M059J (cell line): ENCODE measurements around the gene MRI1. TPM values are rescaled to one million over a fixed set of nuclear protein-coding genes. Genes with fewer than 3 reads are reported as not detected.

Experiments used
- total RNA-seq: library from RNA; depleted of rRNA; stranded (reverse); fragments of >200 nt; shearing (Covaris generic); gene quantifications from 2 replicates; pipeline ENCODE4 v1.2.3, GENCODE V29; 2014; rRNA removed

Gene MRI1
- total RNA-seq, 1 experiment from 2014 or later: 71.3 TPM

Other genes starting within 250 kb of the MRI1 start
- 213 and 349 TPM in 2 replicates for gene C19orf53, start 9.9 kb downstream of the MRI1 start, total RNA-seq
- 3.6 and 12.2 TPM in 2 replicates for gene ZSWIM4, start 30.9 kb downstream of the MRI1 start, total RNA-seq
- gene NANOS3, start 112.6 kb downstream of the MRI1 start, total RNA-seq: not detected in 2 replicates
- gene BRME1, start 141.6 kb downstream of the MRI1 start, total RNA-seq: 2.3 and 3.2 TPM in 2 replicates
- 18.2 and 25.1 TPM in 2 replicates for gene CC2D1A, start 141.7 kb downstream of the MRI1 start, total RNA-seq
- 2.8 TPM in 1 of 2 replicates, not detected in the other for gene PODNL1, start 173.9 kb downstream of the MRI1 start, total RNA-seq
- 14.5 and 20.9 TPM in 2 replicates for gene DCAF15, start 188.0 kb downstream of the MRI1 start, total RNA-seq
- gene RFX1, start 241.8 kb downstream of the MRI1 start, total RNA-seq: 1.5 and 3.1 TPM in 2 replicates